Esophagus squamous epithelium (tissue), 5 donors: ENCODE results near the gene SPON1. TPM values are rescaled to one million over a fixed set of nuclear protein-coding genes. Genes with fewer than 3 reads are reported as not detected.
"Not testable (repeated sequence)": the region's sequence is repeated elsewhere in the genome, so short reads cannot be mapped to it uniquely, and the experiment has no call there.

ENCODE experiments used
- DNase-seq: peaks from one replicate; lab custom pipeline; 2025; lab: John Stamatoyannopoulos, UW
- H3K27ac ChIP-seq, 4 donors: fragments of 200-600 bp; sonication (generic); one replicate each; pipeline ENCODE4 v1.5.1; 2016 to 2019; ENCODE audit warnings: mild to moderate bottlenecking in 1 of 4
- H3K27me3 ChIP-seq, 4 donors: fragments of 200-600 bp; sonication (generic); 1 replicate in 3 of 4; 2 replicates in 1 of 4; pipeline versions ENCODE4 v1.5.1 to v1.6.0; 2017 to 2021; ENCODE audit warnings: antibody characterized with exemption in 1 of 4
- H3K36me3 ChIP-seq, 3 donors: fragments of 200-600 bp; sonication (generic); one replicate each; pipeline ENCODE4 v1.5.1; 2016 to 2019
- H3K4me1 ChIP-seq, 3 donors: fragments of 200-600 bp; sonication (generic); one replicate each; pipeline ENCODE4 v1.5.1; 2017 to 2019
- H3K4me3 ChIP-seq, 4 donors: fragments of 200-600 bp; sonication (generic); 1 replicate in 3 of 4; 2 replicates in 1 of 4; pipeline ENCODE4 v1.5.1; 2016 to 2019; ENCODE audit warnings: mild to moderate bottlenecking in 2 of 4, moderate library complexity in 1 of 4
- H3K9me3 ChIP-seq, 3 donors: fragments of 200-600 bp; sonication (generic); one replicate each; pipeline ENCODE4 v1.5.1; 2016 to 2019
- POLR2A ChIP-seq, 4 donors: fragments of 450-650 bp; IDR thresholded peaks; one replicate each; pipeline ENCODE4 v1.6.1; 2017; ENCODE audit warnings: antibody characterized with exemption in 4 of 4, mild to moderate bottlenecking in 4 of 4, moderate library complexity in 3 of 4
- WGBS, 2 donors: methylation state at CpG; one replicate each; pipeline ENCODE4 v1.1.5; 2018; 5-methylcytosine and 5-hydroxymethylcytosine counted together
- intact Hi-C: fragments of 100-400 bp; cut with DNase I; formaldehyde crosslinking; loops from one replicate; pipeline ENCODE4 v1.15.0; 2022
- total RNA-seq, 4 donors: library from RNA; depleted of rRNA; stranded (reverse); fragments of >200 nt; gene quantifications; one replicate each; pipeline ENCODE4 v1.1.0, GENCODE V29; 2016
- TF ChIP-seq, protein P1 (sequence below), 6 experiments: fragments of 450-650 bp in 4 of 6; fragments of 200-600 bp in 2 of 6; sonication (generic) in 2 of 6; IDR thresholded peaks; one replicate each; pipeline ENCODE4 v1.5.1; 2016 to 2019; ENCODE audit warnings: antibody characterized with exemption in 6 of 6, mild to moderate bottlenecking in 4 of 6, moderate library complexity in 4 of 6
- donor health status: DM: yes; HTN: yes; CAD: no.

The SPON1 gene
- total RNA-seq, 4 donors from 2014 or later: 1.6 to 44.4 (median 6.5) TPM

DNA sequence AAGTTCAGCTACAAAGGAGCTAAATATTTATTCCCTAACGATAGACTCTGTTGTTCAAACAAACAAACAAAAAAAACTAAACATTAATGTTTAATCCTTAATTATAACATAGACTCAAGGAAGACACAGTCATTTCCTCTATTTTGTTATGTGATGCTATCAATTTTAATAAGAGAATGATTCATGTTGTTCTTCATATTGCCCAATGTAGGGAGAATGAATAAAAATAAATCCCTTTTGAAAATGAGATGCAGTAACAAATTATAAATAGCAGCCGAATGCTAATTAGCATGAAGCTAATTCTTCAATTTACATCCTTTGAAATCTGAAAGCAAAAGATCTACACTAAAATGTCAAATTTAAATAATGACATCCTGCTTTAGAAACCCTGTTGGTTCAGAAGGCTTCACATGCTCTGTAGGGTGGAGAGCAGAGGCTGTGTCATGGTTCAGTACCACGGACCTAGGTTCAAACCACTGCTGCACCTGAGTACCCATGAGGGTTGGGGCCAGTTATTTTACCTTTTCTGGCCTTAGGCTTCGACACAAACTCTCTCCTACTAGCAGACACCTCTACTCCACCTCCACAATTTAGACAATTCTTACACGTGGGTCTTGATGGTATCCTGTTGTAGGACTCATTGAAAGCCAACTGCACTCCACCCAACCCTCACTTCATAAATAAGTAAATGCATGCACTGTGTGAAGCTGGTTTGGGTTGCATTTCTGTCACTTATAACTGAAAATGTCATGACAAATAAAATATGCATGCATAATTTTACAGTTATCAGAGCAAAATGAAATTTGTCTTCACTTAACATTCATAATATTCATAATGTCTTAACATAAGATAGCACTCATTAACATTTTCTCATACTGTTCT is 307.4 kb downstream of the SPON1 start:
- Histone ChIP-seq H3K9me3 (no peaks in the 10 kb centered on the region), H3K4me3 (no peak overlapping the region), H3K36me3 (peaks cover 0 to 18% (median 0%) of the 10 kb centered on the region in 3 donors), H3K27me3 (no peaks in the 10 kb centered on the region), H3K27ac (no peak overlapping the region), H3K4me1 (no peaks in the 10 kb centered on the region)
- TF ChIP-seq POLR2A (IDR thresholded peaks at IDR 0.05): no peak
- TF ChIP-seq, protein P1, sequence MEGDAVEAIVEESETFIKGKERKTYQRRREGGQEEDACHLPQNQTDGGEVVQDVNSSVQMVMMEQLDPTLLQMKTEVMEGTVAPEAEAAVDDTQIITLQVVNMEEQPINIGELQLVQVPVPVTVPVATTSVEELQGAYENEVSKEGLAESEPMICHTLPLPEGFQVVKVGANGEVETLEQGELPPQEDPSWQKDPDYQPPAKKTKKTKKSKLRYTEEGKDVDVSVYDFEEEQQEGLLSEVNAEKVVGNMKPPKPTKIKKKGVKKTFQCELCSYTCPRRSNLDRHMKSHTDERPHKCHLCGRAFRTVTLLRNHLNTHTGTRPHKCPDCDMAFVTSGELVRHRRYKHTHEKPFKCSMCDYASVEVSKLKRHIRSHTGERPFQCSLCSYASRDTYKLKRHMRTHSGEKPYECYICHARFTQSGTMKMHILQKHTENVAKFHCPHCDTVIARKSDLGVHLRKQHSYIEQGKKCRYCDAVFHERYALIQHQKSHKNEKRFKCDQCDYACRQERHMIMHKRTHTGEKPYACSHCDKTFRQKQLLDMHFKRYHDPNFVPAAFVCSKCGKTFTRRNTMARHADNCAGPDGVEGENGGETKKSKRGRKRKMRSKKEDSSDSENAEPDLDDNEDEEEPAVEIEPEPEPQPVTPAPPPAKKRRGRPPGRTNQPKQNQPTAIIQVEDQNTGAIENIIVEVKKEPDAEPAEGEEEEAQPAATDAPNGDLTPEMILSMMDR (IDR thresholded peaks at IDR 0.05): no peak
- DNase-seq: no peak
- intact Hi-C loops: no loop called here
- WGBS, 2 donors: 74 to 77% methylated on average over 5 of the region's 5 CpGs

DNA sequence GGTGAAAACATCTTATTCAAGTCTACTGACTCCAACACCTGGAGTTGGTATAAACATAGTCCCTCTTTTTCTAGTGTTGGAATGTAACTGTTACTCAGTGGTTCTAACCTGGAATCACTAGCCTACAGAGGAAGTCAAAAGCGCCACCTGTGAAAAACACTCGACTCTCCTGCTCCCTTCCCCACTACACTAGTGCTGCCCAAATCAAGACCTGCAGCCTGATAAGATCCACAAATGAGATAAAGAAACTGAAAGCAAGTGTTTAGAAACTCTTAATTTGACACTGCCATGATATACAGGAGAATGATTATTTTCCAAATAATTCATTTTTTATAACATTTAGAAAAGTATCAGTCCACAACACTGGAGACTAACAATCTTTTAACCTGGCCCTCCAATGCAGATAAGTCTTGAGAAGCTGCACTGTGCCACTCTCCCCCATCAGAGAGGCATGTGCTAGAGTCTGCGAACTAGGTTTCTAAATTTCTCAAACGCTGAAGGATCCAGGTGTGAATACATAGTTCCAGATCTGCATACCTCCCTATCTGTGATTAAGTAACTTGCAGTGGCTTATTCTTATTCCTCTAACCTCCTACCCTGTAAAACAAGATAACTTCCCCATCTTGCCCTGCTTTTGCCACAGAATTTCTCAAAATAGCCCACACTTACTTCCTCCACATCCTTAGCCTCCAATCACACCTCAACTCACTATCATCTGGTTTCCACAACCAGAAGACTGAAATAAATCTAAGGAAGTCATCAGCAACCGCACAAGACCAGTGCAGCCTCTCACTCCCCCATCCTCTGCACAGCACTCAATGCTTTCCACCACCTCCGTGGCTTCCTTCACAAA is 308.4 kb downstream of the SPON1 start:
- no peaks in the 10 kb centered on the region for H3K9me3 ChIP-seq
- DNase-seq: no peak
- 48 to 60% methylated on average over 6 of the region's 6 CpGs for WGBS, 2 donors

DNA sequence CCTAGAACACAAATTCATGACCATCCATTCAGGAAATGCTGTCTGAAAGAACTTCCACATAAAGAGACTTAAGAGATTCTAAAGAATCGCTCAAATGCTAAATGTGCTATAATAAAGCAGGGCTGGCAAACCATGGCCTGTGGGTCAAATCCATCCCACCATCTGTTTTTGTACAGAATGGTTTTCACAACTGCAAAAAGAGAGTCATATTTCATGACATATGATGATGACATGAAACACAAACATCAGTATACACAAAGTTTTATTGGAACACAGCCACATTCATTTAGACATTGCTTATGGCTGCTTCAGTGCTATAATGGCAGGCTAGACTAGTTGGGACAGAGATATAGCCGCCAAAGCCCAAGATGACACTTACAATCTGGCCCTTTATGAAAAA is 311.4 kb downstream of the SPON1 start:
- Histone ChIP-seq H3K36me3 (no peaks in the 10 kb centered on the region), H3K27ac (no peak overlapping the region), H3K9me3 (no peaks in the 10 kb centered on the region), H3K4me1 (no peaks in the 10 kb centered on the region), H3K4me3 (no peak overlapping the region), H3K27me3 (no peaks in the 10 kb centered on the region)
- no peak for TF ChIP-seq POLR2A (IDR thresholded peaks at IDR 0.05)
- TF ChIP-seq, protein P1 (IDR thresholded peaks at IDR 0.05): no peak
- WGBS, 2 donors: 78 to 92% methylated on average over 2 of the region's 2 CpGs
- intact Hi-C loops: no loop called here
- no peak for DNase-seq

More for the DNA sequence above, 308.4 kb downstream of the SPON1 start:
- no peaks in the 10 kb centered on the region for H3K4me1 ChIP-seq
- intact Hi-C loops: no loop called here
- no peak overlapping the region for H3K27ac ChIP-seq
- no peaks in the 10 kb centered on the region for H3K27me3 ChIP-seq
- TF ChIP-seq, protein P1 (IDR thresholded peaks at IDR 0.05): no peak
- no peak for TF ChIP-seq POLR2A (IDR thresholded peaks at IDR 0.05)
- H3K4me3 ChIP-seq: no peak overlapping the region
- peaks cover 0 to 8% (median 0%) of the 10 kb centered on the region in 3 donors for H3K36me3 ChIP-seq

DNA sequence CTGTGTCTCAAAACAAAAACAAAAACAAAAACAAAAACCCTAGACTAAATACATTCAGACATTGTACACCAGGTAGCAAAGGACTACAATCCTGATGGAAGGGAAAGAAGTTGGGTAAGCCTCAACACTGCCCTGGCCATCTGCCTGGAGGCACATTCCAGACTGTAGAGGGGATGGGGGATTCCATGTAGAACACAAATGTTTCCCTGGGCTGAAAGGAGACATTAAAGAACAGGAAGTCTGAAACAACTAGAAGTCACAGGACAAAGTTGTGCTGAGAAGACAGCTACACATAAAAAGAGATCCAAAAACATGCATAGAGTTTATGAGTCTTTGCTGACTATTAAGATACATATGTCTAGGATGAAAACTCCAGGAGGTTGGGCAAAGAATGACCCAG is 312.6 kb downstream of the SPON1 start:
- DNase-seq: no peak
- H3K4me3 ChIP-seq: no peak overlapping the region
- no peak for TF ChIP-seq POLR2A (IDR thresholded peaks at IDR 0.05)
- TF ChIP-seq, protein P1 (IDR thresholded peaks at IDR 0.05): no peak
- intact Hi-C loops: no loop called here
- H3K27ac ChIP-seq: no peak overlapping the region
- no peaks in the 10 kb centered on the region for H3K4me1 ChIP-seq
- H3K36me3 ChIP-seq: peaks cover 0 to 3% (median 0%) of the 10 kb centered on the region in 3 donors
- H3K27me3 ChIP-seq: no peaks in the 10 kb centered on the region
- no peaks in the 10 kb centered on the region for H3K9me3 ChIP-seq

DNA sequence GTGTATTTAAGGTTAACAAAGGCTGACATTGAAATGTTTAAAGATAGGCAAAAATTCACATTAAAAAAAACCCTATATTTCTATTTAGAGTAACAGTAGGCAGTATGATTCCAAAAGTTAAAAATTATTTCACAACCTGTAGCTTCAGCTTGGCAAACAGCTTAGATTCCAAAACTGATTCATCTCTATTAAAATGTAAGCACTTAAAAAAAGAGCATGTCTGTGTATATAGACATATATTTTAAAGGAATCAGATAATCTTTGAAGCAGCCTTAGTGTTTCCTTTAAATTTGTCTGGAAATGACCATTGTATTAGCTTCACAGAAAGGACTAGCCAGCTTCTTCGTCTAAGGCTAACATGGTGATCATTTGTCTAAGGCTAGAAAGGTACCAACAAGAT is 316.3 kb downstream of the SPON1 start:
- H3K4me1 ChIP-seq, H3K9me3 ChIP-seq, H3K27ac ChIP-seq, intact Hi-C loops, DNase-seq, H3K27me3 ChIP-seq, H3K4me3 ChIP-seq: not testable (repeated sequence)
- WGBS, 2 donors: 73% methylated on average over 1 of the region's 1 CpG; no CpG with 5 or more reads in 1 of the 2 donors
- peaks cover 0 to 12% (median 0%) of the 10 kb centered on the region in 3 donors for H3K36me3 ChIP-seq
